ENCODE measurements around the gene GRB10.

Gene GRB10

GRCh38 chr7:50803359-50804337, 21.0 kb upstream of the GRB10 start:
- DNase-seq, result no peak

GRCh38 chr7:50801907-50802306, 19.2 kb upstream of the GRB10 start:
- no peak for DNase-seq

GRCh38 chr7:50799873-50800272, 17.2 kb upstream of the GRB10 start:
- no peak for DNase-seq

- no peak for DNase-seq
These were observed 15.4 kb upstream of the GRB10 start for GRCh38 chr7:50798126-50798525.

- DNase-seq, result no peak
These were observed 13.1 kb upstream of the GRB10 start for GRCh38 chr7:50795831-50796230.

- DNase-seq, result no peak
These were observed 12.6 kb upstream of the GRB10 start for GRCh38 chr7:50795253-50795652.

- DNase-seq, result no peak
These were observed 11.4 kb upstream of the GRB10 start for GRCh38 chr7:50793947-50794570.

- DNase-seq, result peak; percentile 56
These were observed 10.6 kb upstream of the GRB10 start for GRCh38 chr7:50793120-50793946.

- peak; percentile 43 for DNase-seq
These were observed 9.8 kb upstream of the GRB10 start for GRCh38 chr7:50792342-50793119.

GRCh38 chr7:50791938-50792341, 9.2 kb upstream of the GRB10 start:
- DNase-seq, result no peak

- DNase-seq, result no peak
These were observed 8.8 kb upstream of the GRB10 start for GRCh38 chr7:50791363-50791937.

- DNase-seq, result no peak
These were observed 7.7 kb upstream of the GRB10 start for GRCh38 chr7:50790381-50790780.

GRCh38 chr7:50788382-50788781, 5.7 kb upstream of the GRB10 start:
- DNase-seq, result no peak

- DNase-seq, result no peak
These were observed 5.1 kb upstream of the GRB10 start for GRCh38 chr7:50787825-50788224.

GRCh38 chr7:50785346-50785745, 2.6 kb upstream of the GRB10 start:
- no peak for DNase-seq

GRCh38 chr7:50783801-50784507, 1.3 kb upstream of the GRB10 start:
- DNase-seq, result no peak

GRCh38 chr7:50783303-50783702, 607 bp upstream of the GRB10 start:
- DNase-seq, result no peak

- peak; percentile 54 for DNase-seq
These were observed 1.1 kb downstream of the GRB10 start for GRCh38 chr7:50781381-50782293.

GRCh38 chr7:50780436-50780835, 2.3 kb downstream of the GRB10 start:
- no peak for DNase-seq

GRCh38 chr7:50779427-50779826, 3.3 kb downstream of the GRB10 start:
- no peak for DNase-seq

Data from activated T-cell treated with anti-CD3 and anti-CD28 coated beads, Interleukin-2, amount 50 U/mL, for 1 hour (primary cell).